Hepatocyte (in vitro differentiated cells): Measurements from ENCODE around the gene TF.

Source experiments
- CTCF ChIP-seq: fragments of 200-600 bp; sonication (generic); IDR thresholded peaks from 2 replicates; pipeline ENCODE4 v1.5.1; 2016; ENCODE audit warnings: antibody characterized with exemption, mild to moderate bottlenecking; ENCODE audit not compliant: poor library complexity
- EZH2 ChIP-seq: fragments of 200-600 bp; sonication (generic); IDR thresholded peaks from 2 replicates; pipeline ENCODE4 v1.6.1; 2016; ENCODE audit warnings: antibody characterized with exemption, mild to moderate bottlenecking, borderline replicate concordance
- EZH2phosphoT487 ChIP-seq: fragments of 200-600 bp; sonication (generic); IDR thresholded peaks from one replicate; pipeline ENCODE4 v1.6.1; 2018; ENCODE audit warnings: antibody characterized with exemption, mild to moderate bottlenecking, low read depth, moderate library complexity; ENCODE audit not compliant: unreplicated experiment, severe bottlenecking

- TF ChIP-seq CTCF (no peak), EZH2phosphoT487 (no peak), EZH2 (no peak)
Observed at GRCh38 chr3:133797396-133798105, 51.4 kb downstream of the TF start.
